HCT116 (cell line): ENCODE data around the gene CREG1. TPM values are rescaled to one million over a fixed set of nuclear protein-coding genes. Genes with fewer than 3 reads are reported as not detected.

Source experiments
- ATAC-seq: fragments of 200-7000 bp; cut with Tn5 transposase; 2 replicates; pipeline ENCODE4 v1.9.1; 2020; ENCODE audit warnings: mild to moderate bottlenecking, moderate library complexity
- BruUV-seq: library from RNA; stranded (reverse); fragments of 400-500 nt; replicated peaks from 2 replicates; lab custom pipeline; 2021; lab: Mats Ljungman, UMichigan
- CTCF ChIA-PET: fragments of 300-600 bp; sonication (Branson Sonifier 250); formaldehyde crosslinking; loops from one replicate; lab custom pipeline; 2021; ENCODE audit warnings: antibody characterized with exemption; lab: Charles Lee
- POLR2A ChIA-PET: fragments of 300-600, 350-600 bp; sonication (Branson Sonifier 250); formaldehyde crosslinking; loops from one replicate; lab custom pipeline; 2021; ENCODE audit warnings: antibody characterized with exemption; lab: Charles Lee
- RAD21 ChIA-PET, 2 experiments: fragments of 300-600 bp; sonication (Branson Sonifier 250); formaldehyde crosslinking; loops; one replicate each; lab custom pipeline; 2023; ENCODE audit warnings: low total read pairs in 2 of 2; ENCODE audit not compliant: uncharacterized antibody in 2 of 2, unreplicated experiment in 2 of 2, low non-redundant PET in 1 of 2; lab: Charles Lee
- DNase-seq: peaks from one replicate; pipeline ENCODE4 v3.0.0-alpha.2; 2010; ENCODE audit warnings: low read depth, low spot score
- H2AFZ ChIP-seq: fragments of 200-600 bp; shearing (Covaris generic), sonication (generic); 2 replicates; pipeline ENCODE4 v1.6.1; 2017; ENCODE audit warnings: low read depth, mixed run types, mixed read lengths, antibody characterized with exemption, low read length; ENCODE audit not compliant: poor library complexity, severe bottlenecking
- H3K27ac ChIP-seq: 2 replicates; pipeline ENCODE4 v1.5.1; 2012; ENCODE audit warnings: low read depth, low read length
- H3K27me3 ChIP-seq: fragments of 200-600 bp; sonication (generic); 2 replicates; pipeline ENCODE4 v1.6.1; 2016; ENCODE audit warnings: mixed run types, low read length, mixed read lengths; ENCODE audit not compliant: insufficient read depth
- H3K36me3 ChIP-seq, 2 experiments: fragments of 200-500 bp in 1 of 2; fragments of 200-600 bp in 1 of 2; sonication (Bioruptor generic) in 1 of 2; sonication (generic) in 1 of 2; 2 replicates each; pipeline versions ENCODE4 v1.5.1 to v1.6.1; 2014 to 2016; ENCODE audit warnings: low read length in 2 of 2, inconsistent platforms in 1 of 2, mixed read lengths in 1 of 2, mixed run types in 1 of 2; ENCODE audit not compliant: insufficient read depth in 2 of 2, control insufficient read depth in 1 of 2
- H3K4me1 ChIP-seq, 2 experiments: fragments of 200-600 bp in 1 of 2; sonication (generic) in 1 of 2; 2 replicates each; pipeline versions ENCODE4 v1.5.1 to v1.6.1; 2012 to 2017; ENCODE audit warnings: low read length in 2 of 2, inconsistent platforms in 1 of 2, mild to moderate bottlenecking in 1 of 2, mixed read lengths in 1 of 2, mixed run types in 1 of 2, moderate library complexity in 1 of 2; ENCODE audit not compliant: insufficient read depth in 2 of 2, control insufficient read depth in 1 of 2
- H3K4me2 ChIP-seq: fragments of 200-600 bp; sonication (generic); 2 replicates; pipeline ENCODE4 v1.6.1; 2017; ENCODE audit warnings: mixed run types, low read length, mixed read lengths
- H3K4me3 ChIP-seq, 2 experiments: fragments of 200-600 bp in 1 of 2; sonication (generic) in 1 of 2; replicated peaks in 1 of 2; 2 replicates each; pipeline ENCODE4 v1.5.1; 2011 to 2016; ENCODE audit warnings: low read length in 2 of 2, control low read depth in 1 of 2, low read depth in 1 of 2, mild to moderate bottlenecking in 1 of 2, mixed read lengths in 1 of 2, mixed run types in 1 of 2
- H3K79me2 ChIP-seq: fragments of 200-600 bp; sonication (generic); 2 replicates; pipeline ENCODE4 v1.6.1; 2017; ENCODE audit warnings: mild to moderate bottlenecking, mixed run types, low read length, moderate library complexity, mixed read lengths; ENCODE audit not compliant: insufficient read depth
- H3K9ac ChIP-seq: fragments of 200-600 bp; sonication (generic); 2 replicates; pipeline ENCODE4 v1.6.1; 2016; ENCODE audit warnings: low read length, mixed read lengths
- H3K9me2 ChIP-seq: fragments of 200-600 bp; sonication (generic), shearing (Covaris generic); 2 replicates; pipeline ENCODE4 v1.6.1; 2017; ENCODE audit warnings: mixed run types, mild to moderate bottlenecking, moderate library complexity; ENCODE audit not compliant: insufficient read depth
- H3K9me3 ChIP-seq, 2 experiments: fragments of 200-500 bp in 1 of 2; fragments of 200-600 bp in 1 of 2; sonication (Bioruptor generic) in 1 of 2; sonication (generic) in 1 of 2; 2 replicates each; pipeline ENCODE4 v1.6.1; 2014 to 2017; ENCODE audit warnings: low read length in 2 of 2, mixed read lengths in 2 of 2, inconsistent platforms in 1 of 2, low read depth in 1 of 2, mild to moderate bottlenecking in 1 of 2, mixed run types in 1 of 2, moderate library complexity in 1 of 2; ENCODE audit not compliant: control insufficient read depth in 1 of 2, insufficient read depth in 1 of 2
- H4K20me1 ChIP-seq: fragments of 200-600 bp; sonication (generic), shearing (Covaris generic); 2 replicates; pipeline ENCODE4 v1.6.1; 2017; ENCODE audit warnings: mixed run types, mild to moderate bottlenecking, moderate library complexity; ENCODE audit not compliant: insufficient read depth
- ATF3 ChIP-seq: IDR thresholded peaks from 2 replicates; pipeline ENCODE4 v1.6.1; 2012
- CBX3 ChIP-seq: IDR thresholded peaks from 2 replicates; pipeline ENCODE4 v1.6.1; 2012; ENCODE audit warnings: low read depth
- CEBPB ChIP-seq: IDR thresholded peaks from 2 replicates; pipeline ENCODE4 v1.6.1; 2012; ENCODE audit warnings: low read depth
- EGR1 ChIP-seq: IDR thresholded peaks from 2 replicates; pipeline ENCODE4 v1.6.1; 2012; ENCODE audit warnings: low read depth
- EZH2 ChIP-seq: fragments of 200-600 bp; sonication (generic); IDR thresholded peaks from 2 replicates; pipeline ENCODE4 v1.6.1; 2017; ENCODE audit warnings: antibody characterized with exemption, mixed run types
- EZH2phosphoT487 ChIP-seq: fragments of 200-600 bp; IDR thresholded peaks from 2 replicates; pipeline ENCODE4 v1.6.1; 2018; ENCODE audit warnings: antibody characterized with exemption, borderline replicate concordance
- FOSL1 ChIP-seq: IDR thresholded peaks from 2 replicates; pipeline ENCODE4 v1.6.1; 2012; ENCODE audit warnings: low read depth
- JUND ChIP-seq: IDR thresholded peaks from 2 replicates; pipeline ENCODE4 v1.6.1; 2012
- POLR2A ChIP-seq: IDR thresholded peaks from 2 replicates; pipeline ENCODE4 v1.7.0; 2011; ENCODE audit warnings: borderline replicate concordance; ENCODE audit not compliant: insufficient read depth, insufficient read length; ENCODE audit errors: extremely low read depth
- POLR2AphosphoS5 ChIP-seq: IDR thresholded peaks from 2 replicates; pipeline ENCODE4 v1.6.1; 2011; ENCODE audit warnings: mild to moderate bottlenecking, low read depth, low read length, moderate library complexity
- RAD21 ChIP-seq: IDR thresholded peaks from 2 replicates; pipeline ENCODE4 v1.6.1; 2012; ENCODE audit warnings: low read depth, mild to moderate bottlenecking
- SIN3A ChIP-seq: IDR thresholded peaks from 2 replicates; pipeline ENCODE4 v1.6.1; 2012; ENCODE audit warnings: low read depth
- SP1 ChIP-seq: IDR thresholded peaks from 2 replicates; pipeline ENCODE4 v1.6.1; 2012; ENCODE audit warnings: low read depth
- SRF ChIP-seq: IDR thresholded peaks from 2 replicates; pipeline ENCODE4 v1.6.1; 2012; ENCODE audit warnings: low read depth
- YY1 ChIP-seq: IDR thresholded peaks from 2 replicates; pipeline ENCODE4 v1.6.1; 2011; ENCODE audit warnings: low read length, low read depth, moderate library complexity, mild to moderate bottlenecking; ENCODE audit not compliant: insufficient replicate concordance; ENCODE audit errors: extremely low read depth
- ZFX ChIP-seq: fragments of 450-650 bp; IDR thresholded peaks from 2 replicates; pipeline ENCODE4 v1.6.1; 2017
- ZNF274 ChIP-seq: fragments of 200-500 bp; sonication (Bioruptor generic); IDR thresholded peaks from 2 replicates; pipeline ENCODE4 v1.6.1; 2014; ENCODE audit warnings: mild to moderate bottlenecking, low read depth, low read length, inconsistent platforms
- intact Hi-C: fragments of 100-400 bp; cut with micrococcal nuclease; formaldehyde crosslinking; loops from 2 replicates; pipeline ENCODE4 v1.10.0; 2022
- total RNA-seq: library from RNA; stranded (reverse); gene quantifications from one replicate; pipeline ENCODE4 v1.2.1, GENCODE V29; 2021; ENCODE audit not compliant: unreplicated experiment
- TF ChIP-seq, protein P1 (sequence below): IDR thresholded peaks from 2 replicates; pipeline ENCODE4 v1.6.1; 2011; ENCODE audit warnings: mild to moderate bottlenecking, low read length, moderate library complexity; ENCODE audit not compliant: insufficient replicate concordance; ENCODE audit errors: extremely low read depth
- TF ChIP-seq, protein P2 (sequence below): IDR thresholded peaks from 2 replicates; pipeline ENCODE4 v1.6.1; 2012
- TF ChIP-seq, protein P3 (sequence below): IDR thresholded peaks from 2 replicates; pipeline ENCODE4 v1.6.1; 2012; ENCODE audit warnings: low read depth

Gene CREG1
- total RNA-seq, 1 experiment from 2014 or later, result 55.7 TPM

- no peak for TF ChIP-seq FOSL1
- no peak for TF ChIP-seq EGR1
- no peak for TF ChIP-seq ATF3
- no peak for TF ChIP-seq SIN3A
- TF ChIP-seq CBX3, result no peak
- TF ChIP-seq SRF, result no peak
- TF ChIP-seq, protein P1, sequence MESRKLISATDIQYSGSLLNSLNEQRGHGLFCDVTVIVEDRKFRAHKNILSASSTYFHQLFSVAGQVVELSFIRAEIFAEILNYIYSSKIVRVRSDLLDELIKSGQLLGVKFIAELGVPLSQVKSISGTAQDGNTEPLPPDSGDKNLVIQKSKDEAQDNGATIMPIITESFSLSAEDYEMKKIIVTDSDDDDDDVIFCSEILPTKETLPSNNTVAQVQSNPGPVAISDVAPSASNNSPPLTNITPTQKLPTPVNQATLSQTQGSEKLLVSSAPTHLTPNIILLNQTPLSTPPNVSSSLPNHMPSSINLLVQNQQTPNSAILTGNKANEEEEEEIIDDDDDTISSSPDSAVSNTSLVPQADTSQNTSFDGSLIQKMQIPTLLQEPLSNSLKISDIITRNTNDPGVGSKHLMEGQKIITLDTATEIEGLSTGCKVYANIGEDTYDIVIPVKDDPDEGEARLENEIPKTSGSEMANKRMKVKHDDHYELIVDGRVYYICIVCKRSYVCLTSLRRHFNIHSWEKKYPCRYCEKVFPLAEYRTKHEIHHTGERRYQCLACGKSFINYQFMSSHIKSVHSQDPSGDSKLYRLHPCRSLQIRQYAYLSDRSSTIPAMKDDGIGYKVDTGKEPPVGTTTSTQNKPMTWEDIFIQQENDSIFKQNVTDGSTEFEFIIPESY, result no peak
- no peak for TF ChIP-seq YY1
- TF ChIP-seq, protein P2, sequence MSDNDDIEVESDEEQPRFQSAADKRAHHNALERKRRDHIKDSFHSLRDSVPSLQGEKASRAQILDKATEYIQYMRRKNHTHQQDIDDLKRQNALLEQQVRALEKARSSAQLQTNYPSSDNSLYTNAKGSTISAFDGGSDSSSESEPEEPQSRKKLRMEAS, result no peak
- TF ChIP-seq EZH2, result no peak
- TF ChIP-seq POLR2AphosphoS5, result no peak
- no peak for TF ChIP-seq SP1
- TF ChIP-seq ZNF274, result no peak
- TF ChIP-seq ZFX, result no peak
- TF ChIP-seq POLR2A, result no peak
- no peak for TF ChIP-seq CEBPB
- no peak for TF ChIP-seq JUND
- TF ChIP-seq, protein P3, sequence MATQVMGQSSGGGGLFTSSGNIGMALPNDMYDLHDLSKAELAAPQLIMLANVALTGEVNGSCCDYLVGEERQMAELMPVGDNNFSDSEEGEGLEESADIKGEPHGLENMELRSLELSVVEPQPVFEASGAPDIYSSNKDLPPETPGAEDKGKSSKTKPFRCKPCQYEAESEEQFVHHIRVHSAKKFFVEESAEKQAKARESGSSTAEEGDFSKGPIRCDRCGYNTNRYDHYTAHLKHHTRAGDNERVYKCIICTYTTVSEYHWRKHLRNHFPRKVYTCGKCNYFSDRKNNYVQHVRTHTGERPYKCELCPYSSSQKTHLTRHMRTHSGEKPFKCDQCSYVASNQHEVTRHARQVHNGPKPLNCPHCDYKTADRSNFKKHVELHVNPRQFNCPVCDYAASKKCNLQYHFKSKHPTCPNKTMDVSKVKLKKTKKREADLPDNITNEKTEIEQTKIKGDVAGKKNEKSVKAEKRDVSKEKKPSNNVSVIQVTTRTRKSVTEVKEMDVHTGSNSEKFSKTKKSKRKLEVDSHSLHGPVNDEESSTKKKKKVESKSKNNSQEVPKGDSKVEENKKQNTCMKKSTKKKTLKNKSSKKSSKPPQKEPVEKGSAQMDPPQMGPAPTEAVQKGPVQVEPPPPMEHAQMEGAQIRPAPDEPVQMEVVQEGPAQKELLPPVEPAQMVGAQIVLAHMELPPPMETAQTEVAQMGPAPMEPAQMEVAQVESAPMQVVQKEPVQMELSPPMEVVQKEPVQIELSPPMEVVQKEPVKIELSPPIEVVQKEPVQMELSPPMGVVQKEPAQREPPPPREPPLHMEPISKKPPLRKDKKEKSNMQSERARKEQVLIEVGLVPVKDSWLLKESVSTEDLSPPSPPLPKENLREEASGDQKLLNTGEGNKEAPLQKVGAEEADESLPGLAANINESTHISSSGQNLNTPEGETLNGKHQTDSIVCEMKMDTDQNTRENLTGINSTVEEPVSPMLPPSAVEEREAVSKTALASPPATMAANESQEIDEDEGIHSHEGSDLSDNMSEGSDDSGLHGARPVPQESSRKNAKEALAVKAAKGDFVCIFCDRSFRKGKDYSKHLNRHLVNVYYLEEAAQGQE, result no peak
- TF ChIP-seq EZH2phosphoT487, result no peak
- no peak for TF ChIP-seq RAD21
- H3K36me3 ChIP-seq, result no peaks in the 10 kb centered on the region
- no peaks in the 10 kb centered on the region for H3K27me3 ChIP-seq
- H4K20me1 ChIP-seq, result no peaks in the 10 kb centered on the region
- H3K4me2 ChIP-seq, result no peak overlapping the region
- no TSS peak for BruUV-seq
- POLR2A ChIA-PET, result no interaction called here
- no peaks in the 10 kb centered on the region for H3K79me2 ChIP-seq
- H3K4me1 ChIP-seq, result no peaks in the 10 kb centered on the region
- H3K9ac ChIP-seq, result no peak overlapping the region
- no peak overlapping the region for H2AFZ ChIP-seq
- H3K27ac ChIP-seq, result no peak overlapping the region
- RAD21 ChIA-PET, result no interaction called here
- no peaks in the 10 kb centered on the region for H3K9me2 ChIP-seq
- CTCF ChIA-PET, result no interaction called here
- DNase-seq (no peak), ATAC-seq (no peak)
- no peak overlapping the region for H3K4me3 ChIP-seq
- H3K9me3 ChIP-seq, result no peaks in the 10 kb centered on the region
- intact Hi-C loops, result no loop called here
Measured at GRCh38 chr1:167594822-167595221, 41.3 kb upstream of the CREG1 start.
